ENCODE data around the gene KCNMA1. TPM values are rescaled to one million over a fixed set of nuclear protein-coding genes. Genes with fewer than 3 reads are reported as not detected.

The KCNMA1 gene
- total RNA-seq, 1 donor from 2014 or later = 87.6 TPM

GRCh38 chr10:77002872-77003271, 634.7 kb downstream of the KCNMA1 start:
- H3K27ac Mint-ChIP-seq (ENCODE audit: unreplicated experiment) = no peak overlapping the region
- H3K9me3 Mint-ChIP-seq (ENCODE audit: low read depth) = no peaks in the 10 kb centered on the region
- DNase-seq (ENCODE audit: low spot score) = no peak
- no peak overlapping the region for H3K4me3 Mint-ChIP-seq (ENCODE audit: unreplicated experiment)
- H3K27me3 Mint-ChIP-seq (ENCODE audit: low read depth) = no peaks in the 10 kb centered on the region
- no peak for TF ChIP-seq CTCF (IDR thresholded peaks at IDR 0.05)
- H3K36me3 Mint-ChIP-seq (ENCODE audit: low read depth) = peaks cover 4% of the 10 kb centered on the region
- peaks cover 25% of the 10 kb centered on the region for H3K4me1 Mint-ChIP-seq (ENCODE audit: low read depth)

GRCh38 chr10:77001206-77001605, 636.4 kb downstream of the KCNMA1 start:
- Mint-ChIP-seq H3K27ac (ENCODE audit: unreplicated experiment) (no peak overlapping the region), H3K4me3 (ENCODE audit: unreplicated experiment) (no peak overlapping the region), H3K4me1 (ENCODE audit: low read depth) (peaks cover 14% of the 10 kb centered on the region)

GRCh38 chr10:76998451-76998850, 639.2 kb downstream of the KCNMA1 start:
- H3K9me3 Mint-ChIP-seq (ENCODE audit: low read depth) = no peaks in the 10 kb centered on the region
- DNase-seq (ENCODE audit: low spot score) = no peak
- H3K4me3 Mint-ChIP-seq (ENCODE audit: unreplicated experiment) = no peak overlapping the region
- H3K4me1 Mint-ChIP-seq (ENCODE audit: low read depth) = peaks cover 8% of the 10 kb centered on the region
- no peak overlapping the region for H3K27ac Mint-ChIP-seq (ENCODE audit: unreplicated experiment)
- TF ChIP-seq CTCF (IDR thresholded peaks at IDR 0.05) = no peak
- H3K27me3 Mint-ChIP-seq (ENCODE audit: low read depth) = no peaks in the 10 kb centered on the region
- H3K36me3 Mint-ChIP-seq (ENCODE audit: low read depth) = peaks cover 11% of the 10 kb centered on the region

More at GRCh38 chr10:77001206-77001605, 636.4 kb downstream of the KCNMA1 start:
- Mint-ChIP-seq H3K9me3 (ENCODE audit: low read depth) (no peaks in the 10 kb centered on the region), H3K27me3 (ENCODE audit: low read depth) (no peaks in the 10 kb centered on the region), H3K36me3 (ENCODE audit: low read depth) (peaks cover 4% of the 10 kb centered on the region)
- no peak for DNase-seq (ENCODE audit: low spot score)
- TF ChIP-seq CTCF (IDR thresholded peaks at IDR 0.05) = no peak

GRCh38 chr10:76997631-76998030, 640.0 kb downstream of the KCNMA1 start:
- Mint-ChIP-seq H3K4me3 (ENCODE audit: unreplicated experiment) (no peak overlapping the region), H3K4me1 (ENCODE audit: low read depth) (peaks cover 8% of the 10 kb centered on the region), H3K27ac (ENCODE audit: unreplicated experiment) (no peak overlapping the region), H3K27me3 (ENCODE audit: low read depth) (no peaks in the 10 kb centered on the region), H3K36me3 (ENCODE audit: low read depth) (peaks cover 11% of the 10 kb centered on the region), H3K9me3 (ENCODE audit: low read depth) (no peaks in the 10 kb centered on the region)
- no peak for TF ChIP-seq CTCF (IDR thresholded peaks at IDR 0.05)
- no peak for DNase-seq (ENCODE audit: low spot score)

- Mint-ChIP-seq H3K4me3 (ENCODE audit: unreplicated experiment) (no peak overlapping the region), H3K27ac (ENCODE audit: unreplicated experiment) (no peak overlapping the region), H3K4me1 (ENCODE audit: low read depth) (peaks cover 8% of the 10 kb centered on the region), H3K27me3 (ENCODE audit: low read depth) (no peaks in the 10 kb centered on the region), H3K36me3 (ENCODE audit: low read depth) (peaks cover 7% of the 10 kb centered on the region), H3K9me3 (ENCODE audit: low read depth) (no peaks in the 10 kb centered on the region)
- no peak for TF ChIP-seq CTCF (IDR thresholded peaks at IDR 0.05)
- no peak for DNase-seq (ENCODE audit: low spot score)
Observed at GRCh38 chr10:76995023-76995422, 642.6 kb downstream of the KCNMA1 start.

Data from chondrocyte (in vitro differentiated cells).